GM23338 (cell line): Measurements from ENCODE around the gene KLHL40. TPM values are rescaled to one million over a fixed set of nuclear protein-coding genes. Genes with fewer than 3 reads are reported as not detected.

Source experiments
- ATAC-seq: fragments of 200-7000 bp; cut with Tn5 transposase; 3 replicates; pipeline ENCODE4 v1.9.1; 2020
- DNase-seq: peaks from one replicate; pipeline ENCODE4 v3.0.0-alpha.2; 2015; ENCODE audit warnings: low spot score
- H2AFZ ChIP-seq: fragments of 200-600 bp; sonication (generic); 2 replicates; pipeline ENCODE4 v1.8.0; 2016; ENCODE audit warnings: antibody characterized with exemption, mild to moderate bottlenecking, moderate library complexity
- H3F3A ChIP-seq: fragments of 200-600 bp; sonication (generic); replicated peaks from 2 replicates; pipeline ENCODE4 v1.8.0; 2017; ENCODE audit warnings: antibody characterized with exemption, mixed run types, low read depth
- H3K27ac ChIP-seq: fragments of 200-600 bp; sonication (generic); 2 replicates; pipeline ENCODE4 v1.6.1; 2016; ENCODE audit warnings: low read depth
- H3K27me3 ChIP-seq: fragments of 200-600 bp; sonication (generic); 2 replicates; pipeline ENCODE4 v1.8.0; 2016; ENCODE audit warnings: mild to moderate bottlenecking, mixed run types, moderate library complexity; ENCODE audit not compliant: insufficient read depth
- H3K36me3 ChIP-seq: fragments of 200-600 bp; sonication (generic); 2 replicates; pipeline ENCODE4 v1.8.0; 2016; ENCODE audit warnings: mild to moderate bottlenecking; ENCODE audit not compliant: insufficient read depth
- H3K4me1 ChIP-seq: fragments of 200-600 bp; sonication (generic); 2 replicates; pipeline ENCODE4 v1.8.0; 2016; ENCODE audit warnings: mild to moderate bottlenecking, moderate library complexity; ENCODE audit not compliant: insufficient read depth
- H3K4me2 ChIP-seq: fragments of 200-600 bp; sonication (generic); 2 replicates; pipeline ENCODE4 v1.7.1; 2017; ENCODE audit warnings: mixed run types
- H3K4me3 ChIP-seq: fragments of 200-600 bp; sonication (generic); 2 replicates; pipeline ENCODE4 v1.6.1; 2016; ENCODE audit warnings: mixed run types
- H3K79me2 ChIP-seq: fragments of 200-600 bp; sonication (generic); replicated peaks from 2 replicates; pipeline ENCODE4 v1.8.0; 2017; ENCODE audit warnings: mild to moderate bottlenecking; ENCODE audit not compliant: insufficient read depth
- H3K9me2 ChIP-seq: fragments of 200-600 bp; sonication (generic); 2 replicates; pipeline ENCODE4 v1.8.0; 2017; ENCODE audit not compliant: insufficient read depth
- H4K20me1 ChIP-seq: fragments of 200-600 bp; sonication (generic); replicated peaks from 2 replicates; pipeline ENCODE4 v1.8.0; 2017; ENCODE audit warnings: mild to moderate bottlenecking; ENCODE audit not compliant: insufficient read depth
- H3K27ac Mint-ChIP-seq: 2 replicates; pipeline ENCODE4 v1.8.0; 2020; ENCODE audit warnings: inconsistent platforms, mild to moderate bottlenecking, moderate library complexity, mixed read lengths
- H3K27me3 Mint-ChIP-seq: 3 replicates; pipeline ENCODE4 v1.8.0; 2022; ENCODE audit warnings: low read depth, mild to moderate bottlenecking, moderate library complexity, mixed read lengths, inconsistent platforms; ENCODE audit not compliant: insufficient read depth, poor library complexity
- H3K36me3 Mint-ChIP-seq: 3 replicates; pipeline ENCODE4 v1.8.0; 2021; ENCODE audit warnings: low read depth, mild to moderate bottlenecking, inconsistent platforms, moderate library complexity, mixed read lengths
- H3K4me1 Mint-ChIP-seq: 3 replicates; pipeline ENCODE4 v1.8.0; 2020; ENCODE audit warnings: mild to moderate bottlenecking, inconsistent platforms, mixed read lengths
- H3K4me3 Mint-ChIP-seq: 3 replicates; pipeline ENCODE4 v1.8.0; 2021; ENCODE audit warnings: moderate library complexity, mild to moderate bottlenecking, inconsistent platforms, mixed read lengths
- H3K9me3 Mint-ChIP-seq: 3 replicates; pipeline ENCODE4 v1.8.0; 2020; ENCODE audit warnings: moderate library complexity, mild to moderate bottlenecking, inconsistent platforms, mixed read lengths
- CREB1 ChIP-seq: fragments of 250-450 bp; sonication (Bioruptor Pico); IDR thresholded peaks from 2 replicates; pipeline ENCODE4 v1.5.0; 2020; ENCODE audit warnings: low read depth, mild to moderate bottlenecking, moderate library complexity
- CTCF ChIP-seq, 2 experiments: fragments of 200-600 bp in 1 of 2; sonication (generic) in 1 of 2; conservative IDR thresholded peaks; 2 replicates each; pipeline versions ENCODE4 v1.5.1 to v1.6.1; 2016 to 2017; ENCODE audit warnings: antibody characterized with exemption in 2 of 2, low read depth in 2 of 2, mild to moderate bottlenecking in 2 of 2, moderate library complexity in 1 of 2
- ETS1 ChIP-seq: IDR thresholded peaks from 2 replicates; pipeline ENCODE4 v1.6.1; 2016; ENCODE audit warnings: antibody characterized with exemption
- EZH2 ChIP-seq: fragments of 200-600 bp; sonication (generic); IDR thresholded peaks from one replicate; pipeline ENCODE4 v1.8.0; 2017; ENCODE audit warnings: antibody characterized with exemption, mild to moderate bottlenecking, low read depth; ENCODE audit not compliant: unreplicated experiment
- EZH2phosphoT487 ChIP-seq: fragments of 200-600 bp; sonication (generic); IDR thresholded peaks from one replicate; pipeline ENCODE4 v1.8.1; 2018; ENCODE audit warnings: antibody characterized with exemption; ENCODE audit not compliant: unreplicated experiment
- JUNB ChIP-seq: IDR thresholded peaks from one replicate; pipeline ENCODE4 v1.6.1; 2016; ENCODE audit warnings: antibody characterized with exemption; ENCODE audit not compliant: unreplicated experiment
- NANOG ChIP-seq: IDR thresholded peaks from 2 replicates; pipeline ENCODE4 v1.6.1; 2016; ENCODE audit warnings: antibody characterized with exemption, borderline replicate concordance
- POLR2AphosphoS5 ChIP-seq: IDR thresholded peaks from 2 replicates; pipeline ENCODE4 v1.6.1; 2016; ENCODE audit warnings: antibody characterized with exemption, low read depth
- REST ChIP-seq: IDR thresholded peaks from one replicate; pipeline ENCODE4 v1.6.1; 2018; ENCODE audit warnings: antibody characterized with exemption; ENCODE audit not compliant: unreplicated experiment
- STAT1 ChIP-seq: IDR thresholded peaks from one replicate; pipeline ENCODE4 v1.6.1; 2016; ENCODE audit warnings: antibody characterized with exemption; ENCODE audit not compliant: unreplicated experiment
- ZNF114 ChIP-seq: fragments of 250-450 bp; sonication (Bioruptor Pico); IDR thresholded peaks from 2 replicates; pipeline ENCODE4 v1.5.0; 2020; ENCODE audit warnings: mild to moderate bottlenecking, moderate library complexity
- ZNF331 ChIP-seq: fragments of 250-450 bp; sonication (Bioruptor Pico); IDR thresholded peaks from 2 replicates; pipeline ENCODE4 v1.5.0; 2020; ENCODE audit warnings: low read depth, mild to moderate bottlenecking, moderate library complexity
- ZNF462 ChIP-seq: fragments of 250-450 bp; sonication (Bioruptor Pico); IDR thresholded peaks from 2 replicates; pipeline ENCODE4 v1.5.0; 2020; ENCODE audit warnings: mild to moderate bottlenecking, moderate library complexity
- polyA plus RNA-seq: library from polyadenylated mRNA; unstranded; fragments of >200 nt; fragmentation: Nextera tagmentation; extraction: Ambion mirVana; gene quantifications from 2 replicates; pipeline ENCODE4 v1.2.1, GENCODE V29; 2016
- total RNA-seq: library from RNA; depleted of rRNA; stranded (reverse); fragments of >200 nt; shearing (Covaris generic); gene quantifications from 2 replicates; pipeline ENCODE4 v1.2.3, GENCODE V29; 2014

Gene KLHL40
- total and polyA plus RNA-seq, 2 experiments from 2014 or later, result not detected

GRCh38 chr3:42736531-42736930 lies 51.2 kb downstream of the KLHL40 start:
- no peak overlapping the region for H3K4me3 Mint-ChIP-seq
- peaks cover 6% of the 10 kb centered on the region; the same call in 1 of the 3 replicates for H3K9me3 Mint-ChIP-seq
- no peak overlapping the region for H3K4me3 ChIP-seq
- H3K27ac Mint-ChIP-seq, result no peak overlapping the region
- H3K9me2 ChIP-seq, result peaks cover 5% of the 10 kb centered on the region; the same call in 1 of the 2 replicates
- peaks cover 34% of the 10 kb centered on the region for H3K4me1 Mint-ChIP-seq
- ATAC-seq (no peak), DNase-seq (no peak)
- no peaks in the 10 kb centered on the region for H3K27me3 ChIP-seq
- no peak for TF ChIP-seq ETS1
- no peak for TF ChIP-seq EZH2
- TF ChIP-seq CREB1 (CRISPR knock-in tag), result no peak
- no peak for TF ChIP-seq ZNF114
- no peak for TF ChIP-seq JUNB
- no peak for TF ChIP-seq ZNF462 (CRISPR knock-in tag)
- TF ChIP-seq NANOG, result no peak
- TF ChIP-seq REST, result no peak
- no peak for TF ChIP-seq STAT1
- TF ChIP-seq EZH2phosphoT487, result no peak
- TF ChIP-seq ZNF331 (CRISPR knock-in tag), result no peak
- TF ChIP-seq POLR2AphosphoS5, result no peak
- TF ChIP-seq CTCF (conservative IDR thresholded peaks at IDR 0.05; ENCODE audit: low read depth in 2 of 2), result no peak
- H2AFZ ChIP-seq, result no peak overlapping the region
- peaks cover 15% of the 10 kb centered on the region for H3K4me1 ChIP-seq
- H3K79me2 ChIP-seq, result no peaks in the 10 kb centered on the region
- no peaks in the 10 kb centered on the region for H4K20me1 ChIP-seq
- peaks cover 12% of the 10 kb centered on the region for H3K27me3 Mint-ChIP-seq
- H3K4me2 ChIP-seq, result no peak overlapping the region
- H3K36me3 Mint-ChIP-seq, result no peaks in the 10 kb centered on the region
- no peaks in the 10 kb centered on the region for H3K36me3 ChIP-seq
- no peaks in the 10 kb centered on the region for H3F3A ChIP-seq
- no peak overlapping the region for H3K27ac ChIP-seq
